ENCODE measurements around the gene ADAMTSL2. TPM values are rescaled to one million over a fixed set of nuclear protein-coding genes. Genes with fewer than 3 reads are reported as not detected.
A peak's percentile ranks its signal among the peaks of the same experiment; 100 is the strongest.

Gene ADAMTSL2
- total RNA-seq, 4 donors from 2014 or later = 0.64 to 2.4 (median 1.5) TPM

DNA sequence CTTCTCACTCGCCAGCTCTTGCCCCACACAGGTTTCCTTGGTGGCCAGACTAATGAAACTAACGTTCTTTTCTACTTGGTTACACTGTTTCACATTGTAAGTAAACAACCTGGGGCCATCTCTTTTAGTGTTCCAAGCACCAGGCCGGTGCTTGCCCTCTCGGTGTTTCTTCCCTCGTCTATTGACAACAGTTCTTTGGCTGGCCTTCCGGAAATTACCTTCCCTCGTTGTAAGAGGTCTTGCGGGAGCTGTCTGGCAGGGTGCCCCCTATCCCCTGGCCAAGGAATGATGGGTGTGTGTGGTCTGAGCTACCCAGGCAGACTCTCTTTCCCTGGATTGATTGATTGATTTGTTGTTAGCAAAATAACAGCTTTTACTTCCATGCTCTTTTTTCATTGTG lies 8.8 kb upstream of the ADAMTSL2 start:
- in situ Hi-C loops (cut with MboI; ENCODE audit: low pct_ligation_motif_present in 1 of 4, low pct_unique_long_range_greater_than_20kb in 1 of 4, low sequenced_read_pairs in 3 of 4) = loop anchor here in 1 of 4 donors (25.0 kb wide), 1 partner anchor 187 kb away; no protein-coding TSS in a partner anchor
- DNase-seq = no peak
- intact Hi-C loops (cut with DNase I; ENCODE audit: low total_unique reads) = no loop called here
- H3K4me1 ChIP-seq = peaks cover 0 to 28% (median 14%) of the 10 kb centered on the region in 4 donors
- no peak overlapping the region for H3K4me3 ChIP-seq
- no peaks in the 10 kb centered on the region for H3K9me3 ChIP-seq
- no peaks in the 10 kb centered on the region for H3K36me3 ChIP-seq
- H3K27me3 ChIP-seq = peaks cover 7% of the 10 kb centered on the region
- H3K27ac ChIP-seq = no peak overlapping the region
- TF ChIP-seq CTCF (IDR thresholded peaks at IDR 0.05) = no peak
- TF ChIP-seq POLR2A (IDR thresholded peaks at IDR 0.05) = no peak
- TF ChIP-seq POLR2AphosphoS5 (IDR thresholded peaks at IDR 0.05) = no peak
- no peak for TF ChIP-seq EP300 (IDR thresholded peaks at IDR 0.05; ENCODE audit: low read depth)
- 64 to 81% methylated on average over 8 of the region's 8 CpGs for whole genome bisulfite sequencing, 2 donors (ENCODE audit: low coverage in 1 of 2)

DNA sequence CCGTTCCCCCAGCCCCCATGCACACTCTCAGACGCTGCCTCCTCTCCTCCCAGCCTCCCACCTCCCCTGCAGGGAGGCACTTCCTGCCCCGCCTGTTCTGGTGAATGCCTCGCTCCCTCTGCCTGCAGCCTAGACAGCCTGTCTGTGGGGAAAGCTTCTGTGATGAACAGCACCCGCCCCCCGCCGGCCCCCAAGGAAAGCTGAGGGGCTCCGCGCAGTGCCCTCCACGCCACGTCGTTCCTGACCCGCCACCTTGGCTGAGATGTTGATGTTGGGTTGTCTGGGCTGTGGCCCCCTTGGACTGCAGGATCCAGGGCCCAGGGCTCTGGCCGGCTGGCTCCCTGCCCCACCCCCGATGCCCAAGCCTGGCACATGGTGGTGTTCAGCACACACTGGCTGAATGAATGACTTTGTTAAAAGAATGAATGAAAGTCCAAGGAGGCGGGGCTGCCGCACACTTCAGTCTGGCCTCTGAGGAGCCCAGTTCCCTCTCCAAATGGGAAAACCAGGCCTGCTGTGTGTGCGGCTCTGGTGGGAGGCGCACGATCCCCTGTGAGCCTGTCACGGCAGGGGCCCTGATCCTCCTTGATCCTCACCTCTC lies 7.7 kb upstream of the ADAMTSL2 start:
- in situ Hi-C loops (cut with MboI; ENCODE audit: low pct_ligation_motif_present in 1 of 4, low pct_unique_long_range_greater_than_20kb in 1 of 4, low sequenced_read_pairs in 3 of 4) (loop anchor here in 1 of 4 donors (25.0 kb wide), 1 partner anchor 185 kb away; no protein-coding TSS in a partner anchor), intact Hi-C loops (cut with DNase I; ENCODE audit: low total_unique reads) (no loop called here)
- H3K4me3 ChIP-seq = no peak overlapping the region
- no peaks in the 10 kb centered on the region for H3K36me3 ChIP-seq
- H3K27ac ChIP-seq = peak overlapping the region in 3 of 4 donors; percentile 36 to 51 (median 40)
- peaks cover 0 to 28% (median 14%) of the 10 kb centered on the region in 4 donors for H3K4me1 ChIP-seq
- no peaks in the 10 kb centered on the region for H3K9me3 ChIP-seq
- peaks cover 7% of the 10 kb centered on the region for H3K27me3 ChIP-seq
- WGBS, 2 donors (ENCODE audit: low coverage in 1 of 2) = 45% methylated on average over 19 of the region's 21 CpGs; no CpG with 5 or more reads in 1 of the 2 donors
- no peak for DNase-seq
- TF ChIP-seq CTCF (IDR thresholded peaks at IDR 0.05) = no peak
- TF ChIP-seq POLR2AphosphoS5 (IDR thresholded peaks at IDR 0.05) = no peak
- no peak for TF ChIP-seq EP300 (IDR thresholded peaks at IDR 0.05; ENCODE audit: low read depth)
- TF ChIP-seq POLR2A (IDR thresholded peaks at IDR 0.05) = no peak

DNA sequence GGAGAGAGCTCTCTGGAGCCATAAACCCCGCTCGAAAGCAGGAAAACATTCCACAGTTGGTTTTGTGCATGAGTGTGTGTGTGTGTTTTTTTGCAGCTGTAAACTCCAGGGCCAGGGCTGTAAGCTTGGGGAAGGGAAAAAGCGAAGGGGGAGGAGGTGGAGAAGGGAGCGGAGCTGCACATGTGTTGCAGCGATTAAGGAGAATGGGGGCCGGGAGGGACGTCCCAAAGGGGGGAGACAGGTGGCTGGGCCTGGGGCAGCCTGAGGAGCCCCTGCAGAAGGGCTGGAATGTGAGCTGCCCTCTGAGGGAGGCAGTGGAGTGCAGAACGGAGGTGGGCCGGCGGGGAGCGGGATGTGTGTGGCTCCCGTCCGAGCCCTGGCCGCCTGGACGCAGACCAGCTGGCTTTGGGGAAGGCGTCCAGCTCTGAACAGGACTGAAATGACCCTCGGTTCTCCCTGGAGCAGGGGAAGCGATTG lies 7.0 kb upstream of the ADAMTSL2 start:
- in situ Hi-C loops (cut with MboI; ENCODE audit: low pct_ligation_motif_present in 1 of 4, low pct_unique_long_range_greater_than_20kb in 1 of 4, low sequenced_read_pairs in 3 of 4) (loop anchor here in 1 of 4 donors (25.0 kb wide), 1 partner anchor 185 kb away; no protein-coding TSS in a partner anchor), intact Hi-C loops (cut with DNase I; ENCODE audit: low total_unique reads) (no loop called here)
- H3K9me3 ChIP-seq = no peaks in the 10 kb centered on the region
- no peak for DNase-seq
- H3K27me3 ChIP-seq = peaks cover 7% of the 10 kb centered on the region
- H3K36me3 ChIP-seq = no peaks in the 10 kb centered on the region
- peak overlapping the region in 3 of 4 donors; percentile 36 to 51 (median 40) for H3K27ac ChIP-seq
- no peak overlapping the region for H3K4me3 ChIP-seq
- TF ChIP-seq POLR2A (IDR thresholded peaks at IDR 0.05) = no peak
- no peak for TF ChIP-seq POLR2AphosphoS5 (IDR thresholded peaks at IDR 0.05)
- TF ChIP-seq CTCF (IDR thresholded peaks at IDR 0.05) = no peak
- no peak for TF ChIP-seq EP300 (IDR thresholded peaks at IDR 0.05; ENCODE audit: low read depth)
- H3K4me1 ChIP-seq = peaks cover 0 to 25% (median 14%) of the 10 kb centered on the region in 4 donors
- 4 to 43% methylated on average over 4 to 17 of the region's 18 CpGs for WGBS, 2 donors (ENCODE audit: low coverage in 1 of 2)

- TF ChIP-seq POLR2AphosphoS5 (IDR thresholded peaks at IDR 0.05) = no peak
- no peak for TF ChIP-seq POLR2A (IDR thresholded peaks at IDR 0.05)
- TF ChIP-seq EP300 (IDR thresholded peaks at IDR 0.05; ENCODE audit: low read depth) = no peak
- no peak for TF ChIP-seq CTCF (IDR thresholded peaks at IDR 0.05)
- Histone ChIP-seq H3K27me3 (peaks cover 9% of the 10 kb centered on the region), H3K9me3 (no peaks in the 10 kb centered on the region), H3K4me3 (no peak overlapping the region), H3K4me1 (peaks cover 0 to 23% (median 14%) of the 10 kb centered on the region in 4 donors), H3K36me3 (no peaks in the 10 kb centered on the region), H3K27ac (peak overlapping the region in 2 of 4 donors; percentile 40 to 51)
- in situ Hi-C loops (cut with MboI; ENCODE audit: low pct_ligation_motif_present in 1 of 4, low pct_unique_long_range_greater_than_20kb in 1 of 4, low sequenced_read_pairs in 3 of 4) (loop anchor here in 1 of 4 donors (25.0 kb wide), 1 partner anchor 184 kb away; no protein-coding TSS in a partner anchor), intact Hi-C loops (cut with DNase I; ENCODE audit: low total_unique reads) (loop anchor here (1.0 kb wide), 1 partner anchor 45 kb away; no protein-coding TSS in a partner anchor)
- 81% methylated on average over 22 of the region's 22 CpGs; no CpG with 5 or more reads in 1 of the 2 donors for WGBS, 2 donors (ENCODE audit: low coverage in 1 of 2)
- DNase-seq = no peak
Measured at GRCh38 chr9:133528001-133528875, 6.3 kb upstream of the ADAMTSL2 start.
